T-helper 2 cell treated with Interferon-gamma antibody and Interleukin-4, amounts not matched to agents 100 ng/mL and 5 ng/mL, for 36 hours (primary cell): ENCODE results near the gene F13A1. TPM values are rescaled to one million over a fixed set of nuclear protein-coding genes. Genes with fewer than 3 reads are reported as not detected.

Experiments used
- intact Hi-C: fragments of 100-400 bp; cut with micrococcal nuclease; formaldehyde crosslinking; loops from one replicate; pipeline ENCODE4 v1.15.1; 2023
- total RNA-seq: library from RNA; stranded (reverse); gene quantifications from 2 replicates; pipeline ENCODE4 v1.2.3, GENCODE V29; 2022

F13A1 gene
- total RNA-seq, 1 donor from 2014 or later = not detected

GRCh38 chr6:6195080-6195479, 125.4 kb downstream of the F13A1 start:
- intact Hi-C loops = no loop called here

GRCh38 chr6:6193221-6193745, 127.2 kb downstream of the F13A1 start:
- intact Hi-C loops = no loop called here

GRCh38 chr6:6191909-6192308, 128.6 kb downstream of the F13A1 start:
- intact Hi-C loops = no loop called here

GRCh38 chr6:6191476-6191875, 129.0 kb downstream of the F13A1 start:
- intact Hi-C loops = no loop called here

- intact Hi-C loops = no loop called here
Observed at GRCh38 chr6:6180684-6181083, 139.8 kb downstream of the F13A1 start.

- intact Hi-C loops = no loop called here
Observed at GRCh38 chr6:6179858-6180623, 140.4 kb downstream of the F13A1 start.

GRCh38 chr6:6178795-6179194, 141.7 kb downstream of the F13A1 start:
- intact Hi-C loops = no loop called here

- intact Hi-C loops = no loop called here
Observed at GRCh38 chr6:6177754-6178153, 142.7 kb downstream of the F13A1 start.

GRCh38 chr6:6176586-6177228, 143.8 kb downstream of the F13A1 start:
- intact Hi-C loops = no loop called here

- intact Hi-C loops = no loop called here
Observed at GRCh38 chr6:6176127-6176526, 144.3 kb downstream of the F13A1 start.

GRCh38 chr6:6169141-6169540, 151.3 kb downstream of the F13A1 start:
- intact Hi-C loops = no loop called here

GRCh38 chr6:6166064-6166463, 154.4 kb downstream of the F13A1 start:
- intact Hi-C loops = no loop called here

GRCh38 chr6:6164367-6164766, 156.1 kb downstream of the F13A1 start:
- intact Hi-C loops = no loop called here

- intact Hi-C loops = no loop called here
Observed at GRCh38 chr6:6154335-6154734, 166.1 kb downstream of the F13A1 start.

GRCh38 chr6:6152060-6152459, 168.4 kb downstream of the F13A1 start:
- intact Hi-C loops = no loop called here

GRCh38 chr6:6148192-6148815, 172.2 kb downstream of the F13A1 start:
- intact Hi-C loops = no loop called here

GRCh38 chr6:6131492-6132109, 188.9 kb downstream of the F13A1 start:
- intact Hi-C loops = loop anchor here (5.0 kb wide), 1 partner anchor 709 kb away; no protein-coding TSS in a partner anchor

- intact Hi-C loops = no loop called here
Observed at GRCh38 chr6:6125495-6125894, 195.0 kb downstream of the F13A1 start.

GRCh38 chr6:6123803-6124202, 196.7 kb downstream of the F13A1 start:
- intact Hi-C loops = no loop called here

GRCh38 chr6:6121943-6122342, 198.5 kb downstream of the F13A1 start:
- intact Hi-C loops = no loop called here

- intact Hi-C loops = no loop called here
Observed at GRCh38 chr6:6105472-6106036, 214.9 kb downstream of the F13A1 start.
